ENCODE measurements around the gene NLRP6.

The NLRP6 gene

GRCh38 chr11:250274-250673 lies 27.9 kb upstream of the NLRP6 start:
- H3K79me2 ChIP-seq (ENCODE audit: insufficient read depth, low read depth), result no peaks in the 10 kb centered on the region
- no peak overlapping the region for H3K4me3 ChIP-seq (IDR thresholded peaks at IDR 0.05; ENCODE audit: insufficient read depth, low read depth, low read length)
- no peaks in the 10 kb centered on the region; the same call in 1 of the 2 replicates for H3K36me3 ChIP-seq (ENCODE audit: insufficient read depth)
- H3K27me3 ChIP-seq (ENCODE audit: insufficient read depth, low read depth), result no peaks in the 10 kb centered on the region
- no peak overlapping the region for H3K4me2 ChIP-seq
- no peak for TF ChIP-seq CTCF (conservative IDR thresholded peaks at IDR 0.05; ENCODE audit: low read depth, low read length)
- no peaks in the 10 kb centered on the region for H3K4me1 ChIP-seq (ENCODE audit: low read depth, poor library complexity, severe bottlenecking)
- no peak overlapping the region for H3K9ac ChIP-seq
- H3K27ac ChIP-seq, result no peak overlapping the region
- H2AFZ ChIP-seq (ENCODE audit: low read depth), result no peak overlapping the region
- no peaks in the 10 kb centered on the region for H4K20me1 ChIP-seq (ENCODE audit: insufficient read depth)

GRCh38 chr11:250740-251299 lies 27.4 kb upstream of the NLRP6 start:
- no peaks in the 10 kb centered on the region for H3K27me3 ChIP-seq (ENCODE audit: insufficient read depth, low read depth)
- H3K4me1 ChIP-seq (ENCODE audit: low read depth, poor library complexity, severe bottlenecking), result no peaks in the 10 kb centered on the region
- no peak overlapping the region for H2AFZ ChIP-seq (ENCODE audit: low read depth)
- H3K9ac ChIP-seq, result no peak overlapping the region
- peak; percentile 81 for TF ChIP-seq CTCF (conservative IDR thresholded peaks at IDR 0.05; ENCODE audit: low read depth, low read length)
- no peaks in the 10 kb centered on the region for H4K20me1 ChIP-seq (ENCODE audit: insufficient read depth)
- no peak overlapping the region for H3K4me3 ChIP-seq (IDR thresholded peaks at IDR 0.05; ENCODE audit: insufficient read depth, low read depth, low read length)
- no peak overlapping the region for H3K4me2 ChIP-seq
- no peak overlapping the region for H3K27ac ChIP-seq
- no peaks in the 10 kb centered on the region; the same call in 1 of the 2 replicates for H3K36me3 ChIP-seq (ENCODE audit: insufficient read depth)
- no peaks in the 10 kb centered on the region for H3K79me2 ChIP-seq (ENCODE audit: insufficient read depth, low read depth)

- Histone ChIP-seq H3K27me3 (ENCODE audit: insufficient read depth, low read depth) (no peaks in the 10 kb centered on the region), H3K27ac (no peak overlapping the region), H4K20me1 (ENCODE audit: insufficient read depth) (no peaks in the 10 kb centered on the region), H3K36me3 (ENCODE audit: insufficient read depth) (no peaks in the 10 kb centered on the region; the same call in 1 of the 2 replicates), H3K4me1 (ENCODE audit: low read depth, poor library complexity, severe bottlenecking) (no peaks in the 10 kb centered on the region), H3K4me3 (IDR thresholded peaks at IDR 0.05; ENCODE audit: insufficient read depth, low read depth, low read length) (no peak overlapping the region), H2AFZ (ENCODE audit: low read depth) (no peak overlapping the region), H3K4me2 (no peak overlapping the region), H3K79me2 (ENCODE audit: insufficient read depth, low read depth) (no peaks in the 10 kb centered on the region), H3K9ac (no peak overlapping the region)
- no peak for TF ChIP-seq CTCF (conservative IDR thresholded peaks at IDR 0.05; ENCODE audit: low read depth, low read length)
Measured at GRCh38 chr11:251550-251949, 26.7 kb upstream of the NLRP6 start.

- Histone ChIP-seq H3K9ac (no peak overlapping the region), H2AFZ (ENCODE audit: low read depth) (no peak overlapping the region), H4K20me1 (ENCODE audit: insufficient read depth) (no peaks in the 10 kb centered on the region), H3K79me2 (ENCODE audit: insufficient read depth, low read depth) (no peaks in the 10 kb centered on the region), H3K36me3 (ENCODE audit: insufficient read depth) (no peaks in the 10 kb centered on the region), H3K4me3 (IDR thresholded peaks at IDR 0.05; ENCODE audit: insufficient read depth, low read depth, low read length) (no peak overlapping the region), H3K4me2 (no peak overlapping the region), H3K4me1 (ENCODE audit: low read depth, poor library complexity, severe bottlenecking) (no peaks in the 10 kb centered on the region), H3K27me3 (ENCODE audit: insufficient read depth, low read depth) (no peaks in the 10 kb centered on the region), H3K27ac (no peak overlapping the region)
- no peak for TF ChIP-seq CTCF (conservative IDR thresholded peaks at IDR 0.05; ENCODE audit: low read depth, low read length)
Measured at GRCh38 chr11:252666-253065, 25.5 kb upstream of the NLRP6 start.
